Measurements from ENCODE around the gene TMEM186.
"Not testable (repeated sequence)": the region's sequence is repeated elsewhere in the genome, so short reads cannot be mapped to it uniquely, and the experiment has no call there.

The TMEM186 gene

GRCh38 chr16:8773537-8773936, 23.9 kb downstream of the TMEM186 start:
- no peak for DNase-seq

DNA sequence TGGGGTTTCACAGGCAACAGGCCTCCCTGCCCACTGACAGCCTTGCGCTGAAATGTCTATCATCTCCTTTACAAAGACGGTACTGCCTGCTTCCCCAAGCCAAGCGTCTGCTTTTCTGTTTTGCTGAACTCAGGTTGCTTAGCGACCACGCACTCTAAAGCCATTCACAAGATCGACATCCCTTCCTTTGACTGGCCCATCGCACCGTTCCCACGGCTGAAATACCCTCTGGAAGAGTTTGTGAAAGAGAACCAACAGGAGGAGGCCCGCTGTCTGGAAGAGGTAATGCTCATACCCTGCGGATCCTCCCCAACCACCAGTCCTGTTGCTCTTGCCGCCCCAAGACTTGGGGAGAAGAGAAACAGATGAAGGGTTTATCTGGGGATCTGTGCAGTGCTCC, 28.7 kb downstream of the TMEM186 start:
- DNase-seq: no peak

DNA sequence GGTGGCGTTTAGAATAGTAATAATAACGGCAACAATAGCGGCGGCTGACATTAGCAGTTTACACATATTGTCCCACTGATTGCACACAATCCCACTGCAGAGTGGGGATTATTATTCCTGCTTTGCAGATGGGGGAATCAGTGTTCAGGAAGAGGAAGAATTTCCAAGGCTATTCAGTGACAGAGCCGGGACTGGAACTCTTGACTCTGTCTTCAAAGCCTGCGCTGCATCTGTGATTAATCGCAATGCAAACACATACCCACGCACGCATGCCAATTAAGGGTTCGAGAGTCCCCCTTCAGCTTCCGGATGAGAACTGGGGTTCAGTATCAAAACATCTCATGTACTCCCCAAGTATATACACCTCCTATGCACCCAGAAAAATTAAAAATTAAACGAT, 29.2 kb downstream of the TMEM186 start:
- DNase-seq: no peak

DNA sequence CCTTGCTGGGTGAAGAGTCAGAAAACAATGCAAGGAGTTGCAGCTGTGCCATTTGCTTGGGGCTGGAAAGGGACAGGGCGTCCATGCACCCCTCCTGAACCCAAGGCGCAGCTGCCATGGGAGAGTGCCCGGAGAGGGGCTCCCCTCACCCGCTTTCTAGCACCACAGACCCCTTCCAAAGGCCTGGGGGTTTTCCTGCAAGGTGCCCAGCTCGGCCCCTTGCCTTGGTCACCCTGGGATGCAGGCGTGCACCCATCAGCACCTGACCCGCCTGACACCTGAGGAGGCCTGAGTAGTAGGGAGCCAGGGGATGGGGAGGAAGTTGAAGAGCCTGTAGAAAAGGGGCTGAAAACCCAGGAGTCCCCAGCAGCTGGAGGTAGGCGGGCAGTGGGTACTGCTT, 30.3 kb downstream of the TMEM186 start:
- no peak for DNase-seq

DNA sequence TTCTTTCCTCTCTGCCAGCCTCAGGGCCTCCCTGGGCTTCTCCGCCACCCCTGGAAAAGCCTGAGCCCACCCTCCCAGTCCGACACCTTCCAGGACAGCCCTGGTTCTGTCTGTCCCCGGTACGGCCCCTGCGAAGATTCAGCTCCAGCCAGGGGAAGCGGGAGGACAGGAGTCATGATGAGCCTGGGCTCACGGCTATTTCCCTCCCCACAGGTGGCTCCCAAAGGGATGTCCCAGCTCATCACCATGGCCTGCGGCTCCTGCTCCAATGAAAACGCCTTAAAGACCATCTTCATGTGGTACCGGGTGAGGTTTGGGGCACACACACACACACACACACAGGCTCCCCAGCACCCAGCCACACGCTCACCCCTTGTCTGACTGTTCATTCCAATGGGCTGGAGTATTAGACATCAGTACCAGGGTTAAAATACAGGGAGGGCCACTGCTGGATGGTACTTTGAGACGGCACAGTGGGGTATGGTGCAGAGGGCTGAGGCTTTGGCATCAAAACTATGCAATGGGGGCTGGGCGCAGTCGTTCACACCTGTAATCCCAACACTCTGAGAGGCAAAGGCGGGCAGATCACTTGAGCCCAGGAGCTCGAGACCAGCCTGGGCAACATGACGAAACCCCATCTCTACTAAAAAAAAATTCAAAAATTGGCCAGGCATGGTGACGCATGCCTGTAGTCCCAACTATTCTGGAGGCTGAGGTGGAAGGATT, 32.8 kb downstream of the TMEM186 start:
- DNase-seq: no peak

DNA sequence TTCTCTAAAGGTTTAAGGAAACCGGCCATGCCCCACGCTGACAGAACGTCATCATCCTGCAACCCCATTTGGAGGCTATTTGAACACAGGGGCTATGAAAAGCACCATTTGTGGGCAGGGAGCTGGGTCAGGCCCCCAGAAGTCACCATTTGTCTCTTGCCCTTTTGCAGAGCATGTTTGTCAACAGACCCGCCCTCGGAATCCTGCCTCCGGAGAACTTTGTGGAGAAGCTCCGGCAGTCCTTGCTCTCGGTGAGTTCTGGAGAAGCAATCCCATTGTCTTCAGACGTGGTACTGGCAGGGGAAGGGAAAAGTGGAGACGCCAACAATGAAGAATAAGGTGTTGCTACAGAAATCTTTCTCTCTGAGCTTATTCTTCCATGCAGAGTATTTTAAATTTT, 33.5 kb downstream of the TMEM186 start:
- DNase-seq: no peak

- no peak for DNase-seq
Measured at GRCh38 chr16:8763083-8763482, 34.4 kb downstream of the TMEM186 start.

DNA sequence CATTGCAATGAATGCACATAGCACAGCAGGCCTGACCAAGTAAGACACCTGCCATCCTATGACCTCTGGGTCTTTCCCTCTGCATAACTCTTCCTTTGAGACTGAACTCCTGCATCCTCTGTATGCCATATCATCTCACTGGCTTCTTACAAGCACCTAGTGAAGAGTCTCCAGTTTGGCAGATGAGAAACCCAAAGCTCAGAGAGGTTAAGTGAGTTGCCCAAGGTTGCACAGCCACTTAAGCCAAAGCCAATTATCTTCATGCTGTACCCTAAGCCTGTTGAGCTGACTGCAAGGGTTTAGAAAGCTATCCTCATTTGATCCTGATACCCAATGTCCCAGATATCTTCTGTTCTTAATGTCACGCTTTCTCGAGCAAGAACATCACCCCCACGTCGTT, 35.2 kb downstream of the TMEM186 start:
- no peak for DNase-seq

GRCh38 chr16:8761078-8761477, 36.4 kb downstream of the TMEM186 start:
- no peak for DNase-seq

DNA sequence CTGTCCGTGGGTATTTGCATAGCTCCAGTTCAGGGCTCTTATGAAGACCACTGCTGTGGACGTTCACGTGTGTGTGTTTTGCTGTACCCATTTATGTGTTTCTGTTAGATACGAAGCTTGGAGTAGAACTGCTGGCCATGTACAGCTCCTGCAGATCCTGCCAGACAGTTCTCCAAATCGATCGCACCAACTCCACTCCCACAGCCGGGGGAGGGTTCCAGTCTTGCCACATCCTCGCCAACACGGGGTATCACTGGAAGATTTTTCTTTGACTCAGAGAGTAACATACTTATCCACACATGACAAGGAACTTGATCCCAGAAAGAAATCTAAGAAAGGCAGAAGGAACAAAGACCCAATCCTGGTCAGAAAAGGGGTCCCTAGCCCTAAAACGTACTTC, 37.4 kb downstream of the TMEM186 start:
- DNase-seq: no peak

DNA sequence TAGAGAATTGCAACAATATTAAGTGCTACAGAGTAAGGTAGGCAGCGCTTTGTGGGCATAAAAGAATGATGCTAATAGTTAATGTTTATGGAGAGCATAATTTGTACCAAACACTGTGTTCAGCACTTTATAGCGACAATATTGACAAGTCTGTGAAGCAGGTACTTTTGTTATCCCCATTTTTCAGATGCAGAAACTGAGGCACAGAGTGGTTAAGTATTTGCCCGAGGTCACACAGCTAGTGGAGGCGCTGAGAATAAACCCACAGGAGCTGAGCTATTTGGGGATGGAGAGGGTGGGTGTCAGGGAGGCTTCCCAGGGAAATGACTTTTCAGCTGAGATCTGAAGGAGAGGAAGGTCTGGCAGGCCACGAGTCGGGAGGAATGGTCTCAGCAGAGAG, 39.4 kb downstream of the TMEM186 start:
- no peak for DNase-seq

DNA sequence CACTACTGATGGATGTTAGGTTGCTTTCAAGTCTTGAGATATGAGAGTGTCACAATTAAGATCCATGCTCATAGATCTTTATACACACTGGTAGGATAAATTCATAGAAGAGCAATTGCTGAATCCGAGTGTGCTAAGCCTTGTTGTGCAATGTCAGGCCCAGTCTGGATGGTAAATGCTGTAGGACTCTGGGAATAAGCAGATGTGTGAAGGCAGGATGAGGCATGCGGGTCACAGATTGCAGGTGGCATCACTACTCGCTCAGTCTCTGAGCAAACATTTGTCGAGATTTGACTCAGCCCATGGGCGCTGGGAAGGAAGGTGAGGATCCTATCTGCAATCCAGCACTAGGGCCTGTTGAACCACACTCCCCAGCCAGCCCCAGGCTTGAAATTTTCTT, 40.7 kb downstream of the TMEM186 start:
- DNase-seq: no peak

DNA sequence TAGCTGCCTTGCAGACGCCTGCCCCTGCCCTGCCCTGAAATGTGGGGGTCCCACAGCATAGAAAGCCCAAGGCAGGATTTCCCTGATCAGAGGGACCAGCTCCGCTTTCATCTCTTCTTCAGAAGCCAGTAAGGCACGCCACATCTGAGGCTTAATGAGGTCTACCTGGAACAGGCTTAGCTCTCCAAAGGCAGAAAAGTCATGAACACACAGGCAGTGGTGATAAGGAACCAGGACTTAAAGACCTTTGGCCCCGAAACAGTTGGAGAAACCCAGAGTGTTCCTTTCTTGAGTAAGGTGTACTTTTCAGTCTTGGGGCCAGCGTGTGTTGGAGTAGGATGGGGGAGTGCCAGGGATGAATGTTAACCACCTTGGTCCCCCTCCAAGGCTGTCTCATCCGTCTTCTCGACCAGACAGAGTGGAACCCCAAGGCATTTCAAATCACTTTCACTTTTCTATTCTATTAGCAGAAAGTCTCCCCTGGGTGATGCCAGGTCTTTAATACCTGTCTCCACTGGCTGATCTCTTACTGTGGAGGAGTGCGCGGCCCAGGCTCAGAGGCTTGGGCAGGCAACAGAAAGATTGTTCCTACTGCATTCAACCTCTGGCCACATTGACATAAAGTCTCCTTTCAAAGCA, 43.9 kb downstream of the TMEM186 start:
- DNase-seq: no peak

- no peak for DNase-seq
Measured at GRCh38 chr16:8752706-8753105, 44.7 kb downstream of the TMEM186 start.

GRCh38 chr16:8751481-8752311, 45.7 kb downstream of the TMEM186 start:
- peak; percentile 91 for DNase-seq

GRCh38 chr16:8748944-8749343, 48.5 kb downstream of the TMEM186 start:
- DNase-seq: not testable (repeated sequence)
